Activated CD8-positive, alpha-beta memory T cell treated with anti-CD3 and anti-CD28 coated beads for 36 hours (primary cell): ENCODE measurements around the gene CAMKK1. TPM values are rescaled to one million over a fixed set of nuclear protein-coding genes. Genes with fewer than 3 reads are reported as not detected.

Experiments
- CTCF ChIA-PET: fragments of 350-600 bp; sonication (Branson Sonifier 250); formaldehyde crosslinking; loops from one replicate; lab custom pipeline; 2021; ENCODE audit warnings: antibody characterized with exemption; lab: Charles Lee
- POLR2A ChIA-PET: fragments of 350-600 bp; sonication (Branson Sonifier 250); formaldehyde crosslinking; loops from one replicate; lab custom pipeline; 2021; ENCODE audit warnings: antibody characterized with exemption; lab: Charles Lee
- total RNA-seq, 2 experiments: library from RNA; stranded (reverse); gene quantifications; one replicate each; pipeline ENCODE4 v1.2.3, GENCODE V29; 2021

Gene CAMKK1
- total RNA-seq, 2 experiments from 2014 or later, result 3.1 to 3.5 TPM

DNA sequence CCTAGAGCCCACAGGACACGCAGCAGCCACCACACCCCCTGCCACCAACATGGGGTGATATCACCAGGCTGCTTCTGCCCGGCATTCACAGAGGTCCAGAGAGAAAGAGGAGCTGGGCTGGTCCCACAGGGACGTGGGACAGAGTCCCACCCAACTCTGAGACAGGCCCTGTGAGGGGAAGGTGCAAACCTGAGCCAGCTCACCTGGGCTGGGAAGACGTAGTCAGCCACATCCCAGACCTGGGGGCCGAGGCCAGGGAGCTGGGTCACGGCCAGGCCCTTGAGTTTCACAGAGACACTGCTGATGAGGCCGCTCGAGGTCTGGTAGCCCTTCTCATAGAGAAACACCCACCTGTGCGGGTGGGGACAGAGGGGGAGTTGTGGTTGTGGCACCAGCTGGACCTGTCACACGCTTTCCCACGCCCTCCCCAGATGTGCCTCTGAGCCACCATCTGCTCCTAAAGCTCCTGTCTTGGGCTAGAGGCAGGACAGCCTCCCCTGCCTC lies 12.2 kb upstream of the CAMKK1 start:
- ChIA-PET POLR2A (no interaction called here), CTCF (interaction anchor here (1.0 to 3.0 kb wide), 2 partner anchors 9 to 170 kb away, joined by 3 to 16 read pairs; no protein-coding TSS in a partner anchor)

DNA sequence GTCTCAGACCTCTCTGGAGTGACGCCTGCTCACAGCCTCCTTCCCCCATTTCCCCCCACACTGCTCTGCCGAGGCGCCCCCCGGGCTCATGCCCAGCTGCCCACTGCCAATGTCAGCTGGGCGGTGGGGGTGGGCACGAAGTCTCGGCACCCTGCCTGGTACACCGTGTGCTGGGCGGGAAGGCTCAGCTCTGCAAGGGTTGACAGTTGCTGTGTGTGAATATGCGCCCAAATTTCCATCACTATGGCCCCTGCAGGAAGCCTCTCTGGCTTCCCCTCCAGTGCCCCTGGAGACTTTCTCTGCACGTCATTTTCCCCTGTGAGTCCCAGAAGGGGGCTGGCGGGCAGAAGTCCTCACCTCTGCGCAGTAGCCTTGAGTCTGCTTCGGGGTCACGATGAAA lies 11.6 kb upstream of the CAMKK1 start:
- ChIA-PET CTCF (interaction anchor here (1.0 to 3.0 kb wide), 2 partner anchors 9 to 171 kb away, joined by 3 to 16 read pairs; no protein-coding TSS in a partner anchor), POLR2A (no interaction called here)

GRCh38 chr17:3903881-3904290 lies 11.0 kb upstream of the CAMKK1 start:
- POLR2A ChIA-PET, result no interaction called here
- CTCF ChIA-PET, result interaction anchor here (3.0 kb wide), 1 partner anchor 10 kb away, joined by 16 read pairs; no protein-coding TSS in a partner anchor

DNA sequence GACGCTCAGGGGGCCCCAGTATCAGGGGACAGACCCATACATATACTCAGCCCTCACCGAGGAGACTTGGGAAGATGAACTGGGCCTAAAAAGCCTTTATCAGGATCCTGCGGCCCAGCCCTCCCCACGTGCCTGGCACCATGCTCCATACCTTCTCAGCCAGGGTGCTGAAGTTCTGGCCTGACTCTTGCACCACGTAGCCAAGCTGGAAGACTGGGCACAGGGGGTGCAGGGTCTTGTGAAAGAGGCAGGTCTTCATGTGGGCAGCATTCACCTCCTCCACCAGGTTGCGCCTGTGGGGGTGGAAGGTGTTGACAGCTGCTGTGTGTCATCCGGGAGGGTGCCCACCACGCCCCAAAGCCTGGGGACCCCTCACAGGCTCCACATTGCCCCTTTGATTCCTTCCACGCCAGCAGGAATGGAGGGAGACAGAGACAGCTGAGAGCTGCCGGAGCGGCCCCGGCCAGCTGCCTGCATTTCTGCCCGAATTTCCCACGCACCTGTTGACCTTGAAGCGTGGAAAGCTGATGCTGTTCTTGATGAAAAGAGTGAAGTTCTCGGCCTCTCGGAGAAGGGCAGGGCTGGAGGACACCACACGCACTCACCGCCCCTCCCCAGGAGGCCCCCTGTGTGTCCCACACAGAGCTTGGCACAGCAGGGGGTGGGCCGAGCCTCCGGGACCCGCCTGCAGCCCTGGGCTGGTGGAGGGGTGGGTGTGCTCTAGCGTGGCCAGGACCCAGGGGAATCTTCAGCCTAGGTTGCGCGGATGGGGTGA lies 10.4 kb upstream of the CAMKK1 start:
- POLR2A ChIA-PET, result no interaction called here
- CTCF ChIA-PET, result interaction anchor here (3.0 kb wide), 1 partner anchor 11 kb away, joined by 16 read pairs; no protein-coding TSS in a partner anchor

DNA sequence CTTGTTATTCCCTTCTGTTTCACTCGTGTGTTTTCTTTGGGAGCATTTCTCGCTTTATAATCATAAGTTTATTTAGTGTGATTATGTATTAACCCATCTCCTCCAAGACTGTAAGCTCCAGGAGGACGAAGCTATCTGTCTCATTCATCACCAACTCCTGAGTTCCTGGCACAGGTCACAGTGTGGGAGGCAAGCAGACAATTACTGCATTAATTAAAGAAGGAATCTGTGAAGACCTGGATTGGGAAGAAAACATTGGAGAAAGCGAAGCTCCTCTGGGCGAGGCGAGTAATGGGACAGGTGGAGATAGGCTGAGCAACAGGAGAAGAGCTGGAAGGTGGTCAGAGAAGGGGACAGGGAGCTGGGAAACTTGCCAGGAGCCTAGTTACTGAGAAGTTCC lies 7.8 kb upstream of the CAMKK1 start:
- ChIA-PET CTCF (interaction anchor here (1.6 kb wide), 1 partner anchor 13 kb away, joined by 6 read pairs; no protein-coding TSS in a partner anchor), POLR2A (interaction anchor here (0.6 kb wide), 1 partner anchor 32 kb away, joined by 3 read pairs; no protein-coding TSS in a partner anchor)

DNA sequence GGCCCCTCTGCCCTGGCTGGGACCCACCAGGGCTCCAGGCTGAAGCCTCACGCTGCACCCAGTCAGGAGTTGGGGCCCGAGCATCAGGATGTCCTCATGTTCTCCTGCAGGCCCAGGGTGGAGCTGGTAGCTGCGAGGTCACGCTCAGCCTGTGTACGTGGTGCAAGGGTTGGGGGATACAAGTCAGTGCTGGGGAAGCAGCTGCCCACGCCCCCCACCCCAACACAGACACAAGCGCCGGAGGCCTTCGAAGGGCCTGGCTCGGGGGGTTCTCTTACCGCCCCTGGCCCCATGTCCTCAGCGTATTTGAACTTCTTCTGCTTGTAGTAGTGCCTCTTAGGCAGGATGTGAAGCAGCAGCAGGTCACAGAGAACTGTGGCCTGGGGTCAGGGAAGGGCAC lies 4.9 kb upstream of the CAMKK1 start:
- ChIA-PET CTCF (interaction anchor here (2.7 kb wide), 1 partner anchor 16 kb away, joined by 7 read pairs; no protein-coding TSS in a partner anchor), POLR2A (no interaction called here)

DNA sequence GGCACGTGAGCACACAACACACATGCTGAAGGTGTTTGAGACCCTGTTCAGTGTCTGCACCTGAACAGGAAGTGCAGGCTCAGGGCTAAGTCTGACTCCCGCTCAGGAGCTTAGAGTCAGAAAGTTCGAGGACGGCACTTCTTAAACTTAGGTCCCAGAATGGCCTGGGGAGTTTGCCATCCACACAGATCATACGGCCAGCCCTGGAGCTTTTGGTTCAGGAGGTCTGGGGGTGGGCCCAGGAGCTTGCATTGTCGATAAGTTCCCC lies 4.0 kb upstream of the CAMKK1 start:
- POLR2A ChIA-PET, result interaction anchor here (0.6 kb wide), 1 partner anchor 961 kb away, joined by 5 read pairs; no protein-coding TSS in a partner anchor
- CTCF ChIA-PET, result interaction anchor here (2.7 kb wide), 1 partner anchor 17 kb away, joined by 7 read pairs; no protein-coding TSS in a partner anchor

- ChIA-PET POLR2A (interaction anchor here (0.6 kb wide), 1 partner anchor 962 kb away, joined by 5 read pairs; no protein-coding TSS in a partner anchor), CTCF (interaction anchor here (0.8 to 2.7 kb wide), 2 partner anchors 18 to 70 kb away, joined by 3 to 7 read pairs; no protein-coding TSS in a partner anchor)
Measured at GRCh38 chr17:3896108-3896967, 3.5 kb upstream of the CAMKK1 start.

- ChIA-PET POLR2A (interaction anchor here (0.7 kb wide), 1 partner anchor 52 kb away, joined by 4 read pairs; no protein-coding TSS in a partner anchor), CTCF (interaction anchor here (0.8 kb wide), 1 partner anchor 71 kb away, joined by 3 read pairs; no protein-coding TSS in a partner anchor)
Measured at GRCh38 chr17:3895354-3895753, 2.5 kb upstream of the CAMKK1 start.

DNA sequence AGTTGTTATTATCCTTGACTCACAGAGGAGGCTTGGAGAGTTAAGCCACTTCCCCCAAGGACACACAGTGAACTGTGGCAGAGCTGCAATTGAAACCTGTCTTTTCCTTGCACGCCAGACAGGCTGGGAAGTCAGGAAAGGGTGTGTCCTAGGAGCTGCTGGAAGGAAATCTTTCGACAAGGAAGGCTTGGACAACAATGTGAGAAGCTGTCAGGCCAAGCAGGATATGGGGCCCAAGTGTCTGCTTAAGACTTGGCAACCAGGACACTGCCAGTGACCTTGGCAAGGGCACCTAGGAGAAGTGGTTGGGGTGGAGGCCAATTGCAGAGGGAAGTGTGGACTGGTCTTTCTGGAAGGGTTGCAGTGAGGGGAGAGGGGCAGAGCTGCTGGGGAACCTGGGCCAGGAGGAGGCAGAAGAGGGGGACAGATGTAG lies 2.1 kb upstream of the CAMKK1 start:
- CTCF ChIA-PET, result interaction anchor here (1.2 to 2.1 kb wide), 3 partner anchors 19 to 115 kb away, joined by 3 to 8 read pairs (median 5); no protein-coding TSS in a partner anchor
- POLR2A ChIA-PET, result interaction anchor here (0.7 kb wide), 1 partner anchor 52 kb away, joined by 4 read pairs; no protein-coding TSS in a partner anchor

- ChIA-PET POLR2A (interaction anchor here (1.5 kb wide), 1 partner anchor 71 kb away, joined by 5 read pairs; no protein-coding TSS in a partner anchor), CTCF (interaction anchor here (0.8 to 2.1 kb wide), 6 partner anchors 18 to 116 kb away, joined by 3 to 8 read pairs (median 4); no protein-coding TSS in a partner anchor)
Measured at GRCh38 chr17:3894188-3894587, 1.3 kb upstream of the CAMKK1 start.

- ChIA-PET POLR2A (interaction anchor here (1.5 kb wide), 1 partner anchor 71 kb away, joined by 5 read pairs; no protein-coding TSS in a partner anchor), CTCF (interaction anchor here (0.8 to 2.1 kb wide), 6 partner anchors 19 to 116 kb away, joined by 3 to 8 read pairs (median 4); no protein-coding TSS in a partner anchor)
Measured at GRCh38 chr17:3893720-3894116, 865 bp upstream of the CAMKK1 start.

DNA sequence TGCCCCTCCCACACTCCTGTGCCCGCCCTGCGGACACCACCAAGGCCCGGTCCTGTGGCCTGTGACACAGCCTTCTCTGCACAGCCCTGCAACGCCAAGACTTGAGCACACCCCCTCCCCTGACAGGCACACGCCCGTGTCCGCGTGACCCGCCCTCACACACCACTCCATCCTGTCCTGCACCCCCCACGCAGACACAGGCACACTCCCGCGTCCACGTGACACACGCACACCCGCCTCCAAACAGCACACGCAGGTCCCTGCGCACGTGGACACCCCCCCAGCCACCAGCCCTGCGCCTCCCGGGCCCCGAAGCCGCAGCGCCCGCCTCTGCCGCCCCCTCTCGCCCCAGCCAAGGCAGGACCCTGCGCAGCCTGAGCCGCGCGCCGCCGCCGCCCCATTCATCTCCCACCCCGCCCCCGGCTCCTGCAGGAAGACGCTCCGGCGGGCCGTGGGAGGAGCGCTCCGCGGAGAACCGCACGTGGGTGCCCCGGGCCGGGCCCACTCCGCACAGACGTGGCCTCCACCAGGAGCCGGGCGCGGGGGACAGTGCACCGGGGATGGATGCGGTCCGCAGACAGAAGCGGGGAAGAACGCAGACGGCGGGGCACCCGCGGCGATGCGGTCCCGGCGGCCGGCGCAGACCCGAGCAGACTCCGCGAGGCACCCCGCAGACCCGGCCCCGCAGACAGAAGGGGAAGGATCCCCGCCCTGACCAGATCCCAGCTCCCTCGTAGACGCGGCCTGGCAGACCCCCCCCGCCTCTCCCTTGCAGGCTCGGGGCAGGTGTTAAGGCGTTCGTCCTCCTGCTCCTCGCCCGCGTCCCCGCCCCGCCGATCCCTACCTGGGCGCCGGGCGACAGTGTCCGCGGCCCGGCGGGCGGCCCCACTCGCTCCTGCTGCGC lies 506 bp downstream of the CAMKK1 start:
- ChIA-PET POLR2A (interaction anchor here (1.2 kb wide), 1 partner anchor 24 kb away, joined by 3 read pairs; the partner anchor contains the start of gene P2RX1), CTCF (interaction anchor here (1.0 kb wide), 1 partner anchor 47 kb away, joined by 3 read pairs; no protein-coding TSS in a partner anchor)

- ChIA-PET POLR2A (no interaction called here), CTCF (no interaction called here)
Measured at GRCh38 chr17:3891626-3892094, 1.2 kb downstream of the CAMKK1 start.

GRCh38 chr17:3890878-3891219 lies 2.0 kb downstream of the CAMKK1 start:
- CTCF ChIA-PET, result no interaction called here
- POLR2A ChIA-PET, result no interaction called here

DNA sequence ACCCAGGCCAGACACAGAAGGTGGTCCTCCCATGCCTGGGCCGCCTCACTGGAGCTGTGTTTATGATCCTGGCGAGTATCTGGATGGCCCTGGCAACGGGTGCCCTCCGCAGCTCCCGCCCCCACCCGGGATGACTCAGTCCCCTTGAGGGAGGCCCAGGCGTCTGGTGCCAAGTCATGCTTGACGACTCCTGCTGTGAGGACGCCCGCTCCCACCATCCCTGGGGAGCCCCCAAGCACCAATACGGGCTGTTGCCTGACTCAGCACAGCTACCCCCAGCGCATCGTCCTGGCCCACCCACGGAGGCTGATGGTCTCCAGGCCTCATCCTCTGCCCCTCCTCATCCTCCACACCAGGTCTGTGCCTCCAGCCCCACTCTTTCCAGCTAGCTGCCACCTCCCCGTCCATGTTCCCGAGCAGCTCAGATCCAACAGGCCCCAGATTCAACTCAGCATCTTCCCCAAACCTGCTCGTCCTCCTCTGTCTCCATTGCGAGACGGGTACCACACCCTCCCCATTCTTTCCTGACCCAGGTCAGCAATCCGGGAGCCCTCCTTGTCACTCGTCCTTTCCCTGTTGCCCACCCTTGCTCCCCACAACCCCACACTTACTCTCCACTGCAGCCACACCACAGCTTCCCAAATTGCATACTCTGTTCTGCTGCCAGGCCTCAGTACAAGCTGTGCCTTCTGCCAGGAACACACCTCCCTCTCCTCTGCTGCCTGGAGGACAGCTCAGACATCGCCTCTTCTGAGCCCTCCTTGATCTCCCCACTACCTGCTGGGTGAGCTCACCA lies 2.6 kb downstream of the CAMKK1 start:
- POLR2A ChIA-PET, result no interaction called here
- CTCF ChIA-PET, result interaction anchor here (1.1 to 1.2 kb wide), 2 partner anchors 24 to 44 kb away, joined by 3 to 5 read pairs; partner anchors contain the start of gene NCBP3
